Measurements from ENCODE around the gene KIAA1671. TPM values are rescaled to one million over a fixed set of nuclear protein-coding genes. Genes with fewer than 3 reads are reported as not detected.

The KIAA1671 gene
- total RNA-seq, 1 donor from 2014 or later = 28.5 TPM

GRCh38 chr22:25057013-25057881, 104.7 kb downstream of the KIAA1671 start:
- H3K4me3 Mint-ChIP-seq (ENCODE audit: unreplicated experiment) = no peak overlapping the region
- peak; percentile 86 for TF ChIP-seq CTCF (IDR thresholded peaks at IDR 0.05)
- DNase-seq (ENCODE audit: low spot score) = no peak
- no peaks in the 10 kb centered on the region for H3K27me3 Mint-ChIP-seq (ENCODE audit: low read depth)
- H3K9me3 Mint-ChIP-seq (ENCODE audit: low read depth) = no peaks in the 10 kb centered on the region
- H3K36me3 Mint-ChIP-seq (ENCODE audit: low read depth) = peaks cover 1% of the 10 kb centered on the region
- peaks cover 18% of the 10 kb centered on the region for H3K4me1 Mint-ChIP-seq (ENCODE audit: low read depth)
- no peak overlapping the region for H3K27ac Mint-ChIP-seq (ENCODE audit: unreplicated experiment)

- Mint-ChIP-seq H3K27ac (ENCODE audit: unreplicated experiment) (peak overlapping the region; percentile 45), H3K36me3 (ENCODE audit: low read depth) (no peaks in the 10 kb centered on the region), H3K4me3 (ENCODE audit: unreplicated experiment) (no peak overlapping the region), H3K27me3 (ENCODE audit: low read depth) (no peaks in the 10 kb centered on the region), H3K4me1 (ENCODE audit: low read depth) (peaks cover 14% of the 10 kb centered on the region), H3K9me3 (ENCODE audit: low read depth) (no peaks in the 10 kb centered on the region)
- no peak for DNase-seq (ENCODE audit: low spot score)
- TF ChIP-seq CTCF (IDR thresholded peaks at IDR 0.05) = no peak
Measured at GRCh38 chr22:25059438-25059837, 106.9 kb downstream of the KIAA1671 start.

- no peaks in the 10 kb centered on the region for H3K36me3 Mint-ChIP-seq (ENCODE audit: low read depth)
- H3K4me1 Mint-ChIP-seq (ENCODE audit: low read depth) = peaks cover 9% of the 10 kb centered on the region
- DNase-seq (ENCODE audit: low spot score) = no peak
Measured at GRCh38 chr22:25060522-25061071, 108.1 kb downstream of the KIAA1671 start.

GRCh38 chr22:25061134-25061533, 108.6 kb downstream of the KIAA1671 start:
- Mint-ChIP-seq H3K36me3 (ENCODE audit: low read depth) (no peaks in the 10 kb centered on the region), H3K27me3 (ENCODE audit: low read depth) (no peaks in the 10 kb centered on the region), H3K9me3 (ENCODE audit: low read depth) (no peaks in the 10 kb centered on the region), H3K4me1 (ENCODE audit: low read depth) (peaks cover 9% of the 10 kb centered on the region), H3K27ac (ENCODE audit: unreplicated experiment) (no peak overlapping the region), H3K4me3 (ENCODE audit: unreplicated experiment) (no peak overlapping the region)
- no peak for DNase-seq (ENCODE audit: low spot score)
- no peak for TF ChIP-seq CTCF (IDR thresholded peaks at IDR 0.05)

More at GRCh38 chr22:25060522-25061071, 108.1 kb downstream of the KIAA1671 start:
- no peaks in the 10 kb centered on the region for H3K27me3 Mint-ChIP-seq (ENCODE audit: low read depth)
- no peak overlapping the region for H3K27ac Mint-ChIP-seq (ENCODE audit: unreplicated experiment)
- no peaks in the 10 kb centered on the region for H3K9me3 Mint-ChIP-seq (ENCODE audit: low read depth)
- TF ChIP-seq CTCF (IDR thresholded peaks at IDR 0.05) = peak; percentile 66
- no peak overlapping the region for H3K4me3 Mint-ChIP-seq (ENCODE audit: unreplicated experiment)

- no peak for DNase-seq (ENCODE audit: low spot score)
- Mint-ChIP-seq H3K27ac (ENCODE audit: unreplicated experiment) (peak overlapping the region; percentile 51), H3K4me3 (ENCODE audit: unreplicated experiment) (no peak overlapping the region), H3K36me3 (ENCODE audit: low read depth) (peaks cover 2% of the 10 kb centered on the region), H3K27me3 (ENCODE audit: low read depth) (no peaks in the 10 kb centered on the region), H3K9me3 (ENCODE audit: low read depth) (no peaks in the 10 kb centered on the region), H3K4me1 (ENCODE audit: low read depth) (peaks cover 9% of the 10 kb centered on the region)
- TF ChIP-seq CTCF (IDR thresholded peaks at IDR 0.05) = no peak
Measured at GRCh38 chr22:25061605-25062376, 109.3 kb downstream of the KIAA1671 start.
